Loucy (cell line): Measurements from ENCODE around the gene PROX1.

Experiments used
- CTCF ChIP-seq: fragments of 200-600 bp; sonication (generic); conservative IDR thresholded peaks from 2 replicates; pipeline ENCODE4 v1.5.1; 2014; ENCODE audit warnings: mild to moderate bottlenecking, antibody characterized with exemption, low read length
- EZH2phosphoT487 ChIP-seq: fragments of 200-600 bp; IDR thresholded peaks from 2 replicates; pipeline ENCODE4 v1.6.1; 2018; ENCODE audit warnings: antibody characterized with exemption, mild to moderate bottlenecking, moderate library complexity, borderline replicate concordance

DNA sequence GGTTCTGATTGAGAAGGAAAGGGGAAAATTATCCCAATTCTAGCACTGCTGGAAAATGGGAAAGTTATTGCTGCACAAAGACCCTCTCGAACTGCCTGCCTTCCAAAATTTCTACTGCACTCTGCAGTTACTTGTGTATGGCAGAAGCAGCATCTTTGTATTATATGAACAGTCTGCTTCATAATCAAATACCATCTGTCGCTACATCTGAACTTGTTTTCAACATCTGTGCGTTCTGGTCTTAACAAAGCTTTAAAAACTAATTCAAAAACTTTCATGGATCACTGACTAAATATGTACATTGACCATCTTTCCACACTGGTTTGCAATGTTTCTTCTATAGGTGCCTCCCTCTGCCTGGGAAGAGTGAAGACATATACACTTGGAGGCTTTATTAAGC is 79.2 kb downstream of the PROX1 start:
- TF ChIP-seq CTCF, result no peak
- TF ChIP-seq EZH2phosphoT487, result no peak
